HCT116 (cell line): Measurements from ENCODE around the gene FAM53B. TPM values are rescaled to one million over a fixed set of nuclear protein-coding genes. Genes with fewer than 3 reads are reported as not detected.

Source experiments
- ATAC-seq: fragments of 200-7000 bp; cut with Tn5 transposase; 2 replicates; pipeline ENCODE4 v1.9.1; 2020; ENCODE audit warnings: mild to moderate bottlenecking, moderate library complexity
- BruUV-seq: library from RNA; stranded (reverse); fragments of 400-500 nt; replicated peaks from 2 replicates; lab custom pipeline; 2021; lab: Mats Ljungman, UMichigan
- CTCF ChIA-PET: fragments of 300-600 bp; sonication (Branson Sonifier 250); formaldehyde crosslinking; loops from one replicate; lab custom pipeline; 2021; ENCODE audit warnings: antibody characterized with exemption; lab: Charles Lee
- POLR2A ChIA-PET: fragments of 300-600, 350-600 bp; sonication (Branson Sonifier 250); formaldehyde crosslinking; loops from one replicate; lab custom pipeline; 2021; ENCODE audit warnings: antibody characterized with exemption; lab: Charles Lee
- RAD21 ChIA-PET, 2 experiments: fragments of 300-600 bp; sonication (Branson Sonifier 250); formaldehyde crosslinking; loops; one replicate each; lab custom pipeline; 2023; ENCODE audit warnings: low total read pairs in 2 of 2; ENCODE audit not compliant: uncharacterized antibody in 2 of 2, unreplicated experiment in 2 of 2, low non-redundant PET in 1 of 2; lab: Charles Lee
- DNase-seq: peaks from one replicate; pipeline ENCODE4 v3.0.0-alpha.2; 2010; ENCODE audit warnings: low read depth, low spot score
- H2AFZ ChIP-seq: fragments of 200-600 bp; shearing (Covaris generic), sonication (generic); 2 replicates; pipeline ENCODE4 v1.6.1; 2017; ENCODE audit warnings: low read depth, mixed run types, mixed read lengths, antibody characterized with exemption, low read length; ENCODE audit not compliant: poor library complexity, severe bottlenecking
- H3K27ac ChIP-seq: 2 replicates; pipeline ENCODE4 v1.5.1; 2012; ENCODE audit warnings: low read depth, low read length
- H3K27me3 ChIP-seq: fragments of 200-600 bp; sonication (generic); 2 replicates; pipeline ENCODE4 v1.6.1; 2016; ENCODE audit warnings: mixed run types, low read length, mixed read lengths; ENCODE audit not compliant: insufficient read depth
- H3K36me3 ChIP-seq, 2 experiments: fragments of 200-500 bp in 1 of 2; fragments of 200-600 bp in 1 of 2; sonication (Bioruptor generic) in 1 of 2; sonication (generic) in 1 of 2; 2 replicates each; pipeline versions ENCODE4 v1.5.1 to v1.6.1; 2014 to 2016; ENCODE audit warnings: low read length in 2 of 2, inconsistent platforms in 1 of 2, mixed read lengths in 1 of 2, mixed run types in 1 of 2; ENCODE audit not compliant: insufficient read depth in 2 of 2, control insufficient read depth in 1 of 2
- H3K4me1 ChIP-seq, 2 experiments: fragments of 200-600 bp in 1 of 2; sonication (generic) in 1 of 2; 2 replicates each; pipeline versions ENCODE4 v1.5.1 to v1.6.1; 2012 to 2017; ENCODE audit warnings: low read length in 2 of 2, inconsistent platforms in 1 of 2, mild to moderate bottlenecking in 1 of 2, mixed read lengths in 1 of 2, mixed run types in 1 of 2, moderate library complexity in 1 of 2; ENCODE audit not compliant: insufficient read depth in 2 of 2, control insufficient read depth in 1 of 2
- H3K4me2 ChIP-seq: fragments of 200-600 bp; sonication (generic); 2 replicates; pipeline ENCODE4 v1.6.1; 2017; ENCODE audit warnings: mixed run types, low read length, mixed read lengths
- H3K4me3 ChIP-seq, 2 experiments: fragments of 200-600 bp in 1 of 2; sonication (generic) in 1 of 2; replicated peaks in 1 of 2; 2 replicates each; pipeline ENCODE4 v1.5.1; 2011 to 2016; ENCODE audit warnings: low read length in 2 of 2, control low read depth in 1 of 2, low read depth in 1 of 2, mild to moderate bottlenecking in 1 of 2, mixed read lengths in 1 of 2, mixed run types in 1 of 2
- H3K79me2 ChIP-seq: fragments of 200-600 bp; sonication (generic); 2 replicates; pipeline ENCODE4 v1.6.1; 2017; ENCODE audit warnings: mild to moderate bottlenecking, mixed run types, low read length, moderate library complexity, mixed read lengths; ENCODE audit not compliant: insufficient read depth
- H3K9ac ChIP-seq: fragments of 200-600 bp; sonication (generic); 2 replicates; pipeline ENCODE4 v1.6.1; 2016; ENCODE audit warnings: low read length, mixed read lengths
- H3K9me2 ChIP-seq: fragments of 200-600 bp; sonication (generic), shearing (Covaris generic); 2 replicates; pipeline ENCODE4 v1.6.1; 2017; ENCODE audit warnings: mixed run types, mild to moderate bottlenecking, moderate library complexity; ENCODE audit not compliant: insufficient read depth
- H3K9me3 ChIP-seq, 2 experiments: fragments of 200-500 bp in 1 of 2; fragments of 200-600 bp in 1 of 2; sonication (Bioruptor generic) in 1 of 2; sonication (generic) in 1 of 2; 2 replicates each; pipeline ENCODE4 v1.6.1; 2014 to 2017; ENCODE audit warnings: low read length in 2 of 2, mixed read lengths in 2 of 2, inconsistent platforms in 1 of 2, low read depth in 1 of 2, mild to moderate bottlenecking in 1 of 2, mixed run types in 1 of 2, moderate library complexity in 1 of 2; ENCODE audit not compliant: control insufficient read depth in 1 of 2, insufficient read depth in 1 of 2
- H4K20me1 ChIP-seq: fragments of 200-600 bp; sonication (generic), shearing (Covaris generic); 2 replicates; pipeline ENCODE4 v1.6.1; 2017; ENCODE audit warnings: mixed run types, mild to moderate bottlenecking, moderate library complexity; ENCODE audit not compliant: insufficient read depth
- ATF3 ChIP-seq: IDR thresholded peaks from 2 replicates; pipeline ENCODE4 v1.6.1; 2012
- CBX3 ChIP-seq: IDR thresholded peaks from 2 replicates; pipeline ENCODE4 v1.6.1; 2012; ENCODE audit warnings: low read depth
- EGR1 ChIP-seq: IDR thresholded peaks from 2 replicates; pipeline ENCODE4 v1.6.1; 2012; ENCODE audit warnings: low read depth
- ELF1 ChIP-seq: IDR thresholded peaks from 2 replicates; pipeline ENCODE4 v1.6.1; 2012; ENCODE audit warnings: low read depth, borderline replicate concordance
- EZH2 ChIP-seq: fragments of 200-600 bp; sonication (generic); IDR thresholded peaks from 2 replicates; pipeline ENCODE4 v1.6.1; 2017; ENCODE audit warnings: antibody characterized with exemption, mixed run types
- FOSL1 ChIP-seq: IDR thresholded peaks from 2 replicates; pipeline ENCODE4 v1.6.1; 2012; ENCODE audit warnings: low read depth
- JUND ChIP-seq: IDR thresholded peaks from 2 replicates; pipeline ENCODE4 v1.6.1; 2012
- POLR2AphosphoS5 ChIP-seq: IDR thresholded peaks from 2 replicates; pipeline ENCODE4 v1.6.1; 2011; ENCODE audit warnings: mild to moderate bottlenecking, low read depth, low read length, moderate library complexity
- RAD21 ChIP-seq: IDR thresholded peaks from 2 replicates; pipeline ENCODE4 v1.6.1; 2012; ENCODE audit warnings: low read depth, mild to moderate bottlenecking
- REST ChIP-seq: IDR thresholded peaks from 2 replicates; pipeline ENCODE4 v1.6.1; 2012; ENCODE audit warnings: low read depth
- SIN3A ChIP-seq: IDR thresholded peaks from 2 replicates; pipeline ENCODE4 v1.6.1; 2012; ENCODE audit warnings: low read depth
- SP1 ChIP-seq: IDR thresholded peaks from 2 replicates; pipeline ENCODE4 v1.6.1; 2012; ENCODE audit warnings: low read depth
- SRF ChIP-seq: IDR thresholded peaks from 2 replicates; pipeline ENCODE4 v1.6.1; 2012; ENCODE audit warnings: low read depth
- TCF7L2 ChIP-seq: IDR thresholded peaks from 2 replicates; pipeline ENCODE4 v1.7.0; 2011; ENCODE audit warnings: borderline replicate concordance, inconsistent platforms; ENCODE audit not compliant: insufficient read depth, insufficient read length; ENCODE audit errors: extremely low read depth
- YY1 ChIP-seq: IDR thresholded peaks from 2 replicates; pipeline ENCODE4 v1.6.1; 2011; ENCODE audit warnings: low read length, low read depth, moderate library complexity, mild to moderate bottlenecking; ENCODE audit not compliant: insufficient replicate concordance; ENCODE audit errors: extremely low read depth
- ZBTB33 ChIP-seq: IDR thresholded peaks from 2 replicates; pipeline ENCODE4 v1.6.1; 2011; ENCODE audit warnings: mild to moderate bottlenecking, low read length, moderate library complexity; ENCODE audit not compliant: insufficient replicate concordance; ENCODE audit errors: extremely low read depth
- ZFX ChIP-seq: fragments of 450-650 bp; IDR thresholded peaks from 2 replicates; pipeline ENCODE4 v1.6.1; 2017
- ZNF274 ChIP-seq: fragments of 200-500 bp; sonication (Bioruptor generic); IDR thresholded peaks from 2 replicates; pipeline ENCODE4 v1.6.1; 2014; ENCODE audit warnings: mild to moderate bottlenecking, low read depth, low read length, inconsistent platforms
- intact Hi-C: fragments of 100-400 bp; cut with micrococcal nuclease; formaldehyde crosslinking; loops from 2 replicates; pipeline ENCODE4 v1.10.0; 2022
- total RNA-seq: library from RNA; stranded (reverse); gene quantifications from one replicate; pipeline ENCODE4 v1.2.1, GENCODE V29; 2021; ENCODE audit not compliant: unreplicated experiment
- TF ChIP-seq, protein P1 (sequence below), 3 experiments: fragments of 200-600 bp in 1 of 3; sonication (generic) in 1 of 3; IDR thresholded peaks in 2 of 3; conservative IDR thresholded peaks in 1 of 3; 2 replicates each; pipeline ENCODE4 v1.5.1; 2012 to 2017; ENCODE audit warnings: low read depth in 2 of 3, low read length in 2 of 3, antibody characterized with exemption in 1 of 3, borderline replicate concordance in 1 of 3, control low read depth in 1 of 3, mild to moderate bottlenecking in 1 of 3, mixed read lengths in 1 of 3, mixed run types in 1 of 3, moderate library complexity in 1 of 3; ENCODE audit not compliant: insufficient read depth in 1 of 3

FAM53B gene
- total RNA-seq, 1 experiment from 2014 or later = 19.6 TPM

DNA sequence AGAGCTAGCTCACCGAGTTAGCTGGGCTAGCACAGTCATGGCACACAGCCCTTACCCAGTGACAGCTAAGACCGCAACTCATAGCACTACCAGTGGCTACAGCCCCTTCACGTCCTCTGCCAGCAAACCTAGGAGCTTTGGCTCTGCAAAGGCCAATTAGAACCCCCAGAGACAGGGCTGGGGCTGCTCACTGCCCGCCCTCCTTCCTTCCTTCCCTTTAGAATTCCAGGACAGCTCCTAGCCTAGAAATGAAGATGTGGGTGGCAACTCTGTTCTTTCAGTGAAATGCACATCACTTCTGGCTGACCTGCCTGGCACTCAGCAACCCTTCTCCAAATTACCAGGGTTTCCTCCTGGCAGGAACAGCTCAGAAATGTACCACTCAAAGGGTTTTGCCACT lies 99.9 kb downstream of the FAM53B start:
- H2AFZ ChIP-seq = no peak overlapping the region
- TF ChIP-seq FOSL1 (no peak), TCF7L2 (no peak), SIN3A (no peak), ATF3 (no peak), REST (no peak), EZH2 (no peak), RAD21 (no peak), SP1 (no peak), EGR1 (no peak), ZNF274 (no peak), ZBTB33 (no peak), ELF1 (no peak), YY1 (no peak), ZFX (no peak), CBX3 (no peak), POLR2AphosphoS5 (no peak), SRF (no peak), JUND (no peak)
- TF ChIP-seq, protein P1, sequence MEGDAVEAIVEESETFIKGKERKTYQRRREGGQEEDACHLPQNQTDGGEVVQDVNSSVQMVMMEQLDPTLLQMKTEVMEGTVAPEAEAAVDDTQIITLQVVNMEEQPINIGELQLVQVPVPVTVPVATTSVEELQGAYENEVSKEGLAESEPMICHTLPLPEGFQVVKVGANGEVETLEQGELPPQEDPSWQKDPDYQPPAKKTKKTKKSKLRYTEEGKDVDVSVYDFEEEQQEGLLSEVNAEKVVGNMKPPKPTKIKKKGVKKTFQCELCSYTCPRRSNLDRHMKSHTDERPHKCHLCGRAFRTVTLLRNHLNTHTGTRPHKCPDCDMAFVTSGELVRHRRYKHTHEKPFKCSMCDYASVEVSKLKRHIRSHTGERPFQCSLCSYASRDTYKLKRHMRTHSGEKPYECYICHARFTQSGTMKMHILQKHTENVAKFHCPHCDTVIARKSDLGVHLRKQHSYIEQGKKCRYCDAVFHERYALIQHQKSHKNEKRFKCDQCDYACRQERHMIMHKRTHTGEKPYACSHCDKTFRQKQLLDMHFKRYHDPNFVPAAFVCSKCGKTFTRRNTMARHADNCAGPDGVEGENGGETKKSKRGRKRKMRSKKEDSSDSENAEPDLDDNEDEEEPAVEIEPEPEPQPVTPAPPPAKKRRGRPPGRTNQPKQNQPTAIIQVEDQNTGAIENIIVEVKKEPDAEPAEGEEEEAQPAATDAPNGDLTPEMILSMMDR (IDR thresholded peaks at IDR 0.05 in 2 of 3, conservative IDR thresholded peaks at IDR 0.05 in 1 of 3; ENCODE audit: borderline replicate concordance in 1 of 3, insufficient read depth in 1 of 3, low read depth in 2 of 3, low read length in 2 of 3) = no peak
- DNase-seq (no peak), ATAC-seq (no peak)
- BruUV-seq = no TSS peak
- POLR2A ChIA-PET = no interaction called here
- no peaks in the 10 kb centered on the region for H3K9me2 ChIP-seq
- H3K9me3 ChIP-seq = no peaks in the 10 kb centered on the region
- RAD21 ChIA-PET = no interaction called here
- no peaks in the 10 kb centered on the region for H3K79me2 ChIP-seq
- H3K4me1 ChIP-seq = peaks cover 6 to 20% of the 10 kb centered on the region in 2 experiments; a peak in 3 of 4 replicates
- no peaks in the 10 kb centered on the region for H4K20me1 ChIP-seq
- intact Hi-C loops = no loop called here
- no peak overlapping the region for H3K4me3 ChIP-seq
- H3K4me2 ChIP-seq = no peak overlapping the region
- H3K27me3 ChIP-seq = no peaks in the 10 kb centered on the region
- H3K36me3 ChIP-seq = no peaks in the 10 kb centered on the region
- CTCF ChIA-PET = no interaction called here
- H3K9ac ChIP-seq = no peak overlapping the region
- H3K27ac ChIP-seq = no peak overlapping the region
